ENCODE data around the gene CNTRL.

DNA sequence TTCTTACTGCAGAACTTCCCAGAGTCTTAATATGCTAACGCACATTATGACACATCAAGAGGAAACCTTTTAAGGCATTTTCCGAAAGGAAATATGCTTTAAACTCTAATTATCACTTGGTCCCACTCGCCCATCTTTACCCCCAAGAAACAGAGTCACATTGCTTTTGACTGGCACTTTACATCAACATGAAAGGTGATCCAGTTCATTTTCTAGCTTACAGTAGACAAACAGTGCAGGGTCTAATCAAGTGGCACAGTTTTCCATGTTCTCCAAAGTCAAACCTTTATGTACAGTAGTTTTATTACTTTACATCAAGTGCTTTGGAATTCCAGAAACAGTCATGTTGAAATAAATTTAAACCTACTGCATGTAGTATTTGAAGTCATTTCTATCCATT is 114.9 kb downstream of the CNTRL start:
- TF ChIP-seq POLR2A (IDR thresholded peaks at IDR 0.05; ENCODE audit: control extremely low read depth in 1 of 2, low read depth in 2 of 2, low read length in 2 of 2) (no peak), POLR2AphosphoS5 (IDR thresholded peaks at IDR 0.05; ENCODE audit: low read depth, low read length) (no peak), TAF1 (IDR thresholded peaks at IDR 0.05; ENCODE audit: low read depth, low read length) (no peak), CREB1 (IDR thresholded peaks at IDR 0.05) (no peak), ZNF274 (IDR thresholded peaks at IDR 0.05; ENCODE audit: borderline replicate concordance, extremely low read depth, low read length) (no peak), JUN (IDR thresholded peaks at IDR 0.05; ENCODE audit: low read depth, low read length) (no peak), CTBP2 (IDR thresholded peaks at IDR 0.05; ENCODE audit: borderline replicate concordance, insufficient read depth, insufficient read length, low read length) (no peak), EZH2 (IDR thresholded peaks at IDR 0.05; ENCODE audit: low read depth, low read length, severe bottlenecking) (no peak), RAD21 (IDR thresholded peaks at IDR 0.05 in 1 of 2, conservative IDR thresholded peaks at IDR 0.05 in 1 of 2; ENCODE audit: low read depth in 2 of 2, low read length in 2 of 2) (no peak)
- TF ChIP-seq, protein P1, sequence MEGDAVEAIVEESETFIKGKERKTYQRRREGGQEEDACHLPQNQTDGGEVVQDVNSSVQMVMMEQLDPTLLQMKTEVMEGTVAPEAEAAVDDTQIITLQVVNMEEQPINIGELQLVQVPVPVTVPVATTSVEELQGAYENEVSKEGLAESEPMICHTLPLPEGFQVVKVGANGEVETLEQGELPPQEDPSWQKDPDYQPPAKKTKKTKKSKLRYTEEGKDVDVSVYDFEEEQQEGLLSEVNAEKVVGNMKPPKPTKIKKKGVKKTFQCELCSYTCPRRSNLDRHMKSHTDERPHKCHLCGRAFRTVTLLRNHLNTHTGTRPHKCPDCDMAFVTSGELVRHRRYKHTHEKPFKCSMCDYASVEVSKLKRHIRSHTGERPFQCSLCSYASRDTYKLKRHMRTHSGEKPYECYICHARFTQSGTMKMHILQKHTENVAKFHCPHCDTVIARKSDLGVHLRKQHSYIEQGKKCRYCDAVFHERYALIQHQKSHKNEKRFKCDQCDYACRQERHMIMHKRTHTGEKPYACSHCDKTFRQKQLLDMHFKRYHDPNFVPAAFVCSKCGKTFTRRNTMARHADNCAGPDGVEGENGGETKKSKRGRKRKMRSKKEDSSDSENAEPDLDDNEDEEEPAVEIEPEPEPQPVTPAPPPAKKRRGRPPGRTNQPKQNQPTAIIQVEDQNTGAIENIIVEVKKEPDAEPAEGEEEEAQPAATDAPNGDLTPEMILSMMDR (IDR thresholded peaks at IDR 0.05; ENCODE audit: control extremely low read depth in 1 of 3, insufficient read depth in 1 of 3, low read depth in 1 of 3, low read length in 3 of 3), result no peak
